GM19324 (cell line): Measurements from ENCODE around the gene SHROOM3.

Experiments used
- ATAC-seq: cut with Tn5 transposase; IDR thresholded peaks from one replicate; pipeline ENCODE4 v1.9.1; 2021; ENCODE audit warnings: mild to moderate bottlenecking, moderate library complexity; ENCODE audit not compliant: unreplicated experiment, low FRiP score

Gene SHROOM3

DNA sequence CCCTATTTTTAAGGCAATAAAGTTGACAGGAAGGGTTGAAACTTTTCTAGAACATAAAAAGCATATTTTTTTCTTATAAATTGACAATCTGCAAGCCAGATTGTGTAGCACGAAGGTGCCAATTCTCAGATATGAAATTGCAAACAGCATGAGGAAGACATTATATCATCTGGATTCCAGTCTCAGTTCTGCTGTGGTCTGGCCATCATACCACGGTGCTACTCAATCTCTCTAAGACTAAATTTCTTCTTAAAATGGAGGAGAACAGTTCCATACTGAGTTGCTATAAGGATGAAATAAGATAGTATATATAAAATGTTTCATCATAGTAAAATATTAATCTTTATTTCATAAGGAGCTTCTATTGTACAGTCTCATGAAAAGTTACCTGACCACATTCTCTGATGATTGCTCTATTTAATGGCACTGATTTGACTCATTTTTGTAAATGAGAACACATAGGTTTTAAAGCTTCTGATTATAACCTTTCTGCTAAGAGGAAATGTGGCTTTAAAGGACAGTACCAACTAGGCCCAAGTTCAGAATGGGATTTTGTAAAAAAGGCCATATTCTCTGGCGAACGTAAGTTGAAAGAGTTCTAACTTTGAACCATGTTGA is 127.9 kb downstream of the SHROOM3 start:
- ATAC-seq = no peak

DNA sequence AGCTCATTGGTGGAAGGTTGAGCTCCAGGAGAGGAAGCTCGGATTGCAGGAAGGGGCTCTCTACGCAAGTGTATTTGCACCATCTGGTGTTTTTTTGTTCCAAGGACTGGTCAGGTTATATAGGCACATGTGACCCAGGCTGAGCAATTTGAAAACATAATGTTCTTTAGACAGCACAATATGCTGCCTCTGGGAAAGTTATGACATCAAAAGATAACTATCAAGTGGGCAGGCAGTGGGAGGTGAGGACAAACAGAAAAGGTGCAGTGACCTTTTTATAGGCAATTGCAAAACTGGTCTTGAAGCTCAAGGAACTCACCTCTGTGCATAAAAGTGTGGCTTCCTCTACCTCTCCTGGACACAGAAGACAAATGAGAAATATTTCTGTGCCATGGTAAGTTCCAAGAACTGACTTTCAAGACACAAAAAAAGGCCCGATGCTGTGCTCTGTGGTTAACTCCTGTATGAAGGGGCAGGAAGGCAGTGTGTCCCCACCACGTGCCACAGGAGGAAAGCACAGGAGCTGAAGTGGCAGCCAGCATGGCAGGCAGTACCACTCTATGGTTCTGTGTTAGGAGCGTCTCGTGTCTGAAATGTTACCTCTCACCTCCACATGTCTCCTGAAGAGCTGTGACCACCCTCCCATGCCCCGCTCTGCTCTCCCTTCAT is 128.6 kb downstream of the SHROOM3 start:
- no peak for ATAC-seq

- ATAC-seq = no peak
Observed at GRCh38 chr4:76564123-76564915, 129.3 kb downstream of the SHROOM3 start.

- ATAC-seq = no peak
Observed at GRCh38 chr4:76568262-76568661, 133.2 kb downstream of the SHROOM3 start.

GRCh38 chr4:76569225-76569624 is 134.2 kb downstream of the SHROOM3 start:
- no peak for ATAC-seq

- ATAC-seq = no peak
Observed at GRCh38 chr4:76569706-76570105, 134.7 kb downstream of the SHROOM3 start.

GRCh38 chr4:76570141-76570973 is 135.3 kb downstream of the SHROOM3 start:
- no peak for ATAC-seq

GRCh38 chr4:76571274-76571673 is 136.2 kb downstream of the SHROOM3 start:
- no peak for ATAC-seq

GRCh38 chr4:76572224-76572623 is 137.2 kb downstream of the SHROOM3 start:
- ATAC-seq = no peak

- ATAC-seq = no peak
Observed at GRCh38 chr4:76576824-76577223, 141.8 kb downstream of the SHROOM3 start.

DNA sequence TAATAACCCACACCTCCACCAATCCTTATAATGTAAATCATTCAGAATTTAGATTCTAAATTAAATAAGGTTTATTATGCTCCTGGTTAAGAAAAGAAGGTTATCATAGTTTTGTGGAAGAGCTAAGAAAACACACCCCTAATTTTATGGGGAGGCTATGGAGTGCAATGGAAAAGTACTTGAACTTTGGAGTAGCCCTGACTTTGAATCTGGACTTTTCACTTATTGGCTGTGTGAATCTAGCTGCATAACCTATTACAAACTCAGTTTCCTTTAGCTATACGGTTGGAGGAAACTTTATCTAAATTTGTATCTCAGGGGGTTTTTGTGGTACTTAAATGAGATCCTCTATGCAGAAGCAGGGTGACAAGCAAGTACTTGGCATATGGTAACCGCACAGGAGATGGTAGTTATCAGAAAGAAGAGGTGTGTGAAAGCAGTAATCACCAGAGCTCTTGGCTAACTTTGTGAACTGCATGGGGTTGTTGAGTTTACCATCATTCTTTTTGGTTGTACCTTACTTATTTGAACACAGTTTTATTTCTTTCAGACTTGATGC is 143.1 kb downstream of the SHROOM3 start:
- no peak for ATAC-seq

DNA sequence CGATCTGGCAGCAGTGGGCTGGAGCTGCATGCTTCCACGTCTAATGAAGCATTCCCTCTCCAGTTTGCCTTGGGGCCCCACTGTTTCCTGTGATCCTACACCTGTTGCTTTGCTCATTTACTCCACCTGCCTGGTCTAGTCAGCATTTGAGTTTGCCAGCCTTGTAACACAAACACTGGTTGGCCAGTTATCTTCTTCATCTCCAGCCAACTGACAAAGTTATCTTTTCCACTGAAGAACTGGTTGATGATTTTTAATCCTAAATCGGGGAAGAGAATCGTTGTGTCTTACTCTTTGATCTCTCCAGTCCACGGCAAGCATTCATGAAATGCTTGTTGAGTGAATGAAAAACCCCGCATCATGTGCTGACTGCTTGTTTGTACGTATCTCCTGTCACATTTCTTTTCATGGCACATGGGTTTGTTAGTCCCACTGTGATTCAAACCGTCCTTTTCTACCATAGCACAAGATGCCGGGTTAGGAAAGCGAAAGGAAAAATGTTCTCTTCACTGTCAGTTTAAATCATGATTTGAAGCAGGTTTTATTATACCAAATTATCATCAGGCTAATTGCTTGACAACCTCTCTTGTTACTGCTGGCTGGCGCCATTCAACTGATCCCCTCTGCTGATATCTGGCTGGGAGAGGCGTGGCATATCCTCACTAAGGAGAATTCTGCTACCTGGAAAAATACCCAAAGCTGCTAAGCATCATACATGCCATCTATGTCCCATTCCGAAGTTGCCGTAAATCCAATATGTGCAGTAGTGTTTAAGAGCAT is 144.8 kb downstream of the SHROOM3 start:
- ATAC-seq = no peak

DNA sequence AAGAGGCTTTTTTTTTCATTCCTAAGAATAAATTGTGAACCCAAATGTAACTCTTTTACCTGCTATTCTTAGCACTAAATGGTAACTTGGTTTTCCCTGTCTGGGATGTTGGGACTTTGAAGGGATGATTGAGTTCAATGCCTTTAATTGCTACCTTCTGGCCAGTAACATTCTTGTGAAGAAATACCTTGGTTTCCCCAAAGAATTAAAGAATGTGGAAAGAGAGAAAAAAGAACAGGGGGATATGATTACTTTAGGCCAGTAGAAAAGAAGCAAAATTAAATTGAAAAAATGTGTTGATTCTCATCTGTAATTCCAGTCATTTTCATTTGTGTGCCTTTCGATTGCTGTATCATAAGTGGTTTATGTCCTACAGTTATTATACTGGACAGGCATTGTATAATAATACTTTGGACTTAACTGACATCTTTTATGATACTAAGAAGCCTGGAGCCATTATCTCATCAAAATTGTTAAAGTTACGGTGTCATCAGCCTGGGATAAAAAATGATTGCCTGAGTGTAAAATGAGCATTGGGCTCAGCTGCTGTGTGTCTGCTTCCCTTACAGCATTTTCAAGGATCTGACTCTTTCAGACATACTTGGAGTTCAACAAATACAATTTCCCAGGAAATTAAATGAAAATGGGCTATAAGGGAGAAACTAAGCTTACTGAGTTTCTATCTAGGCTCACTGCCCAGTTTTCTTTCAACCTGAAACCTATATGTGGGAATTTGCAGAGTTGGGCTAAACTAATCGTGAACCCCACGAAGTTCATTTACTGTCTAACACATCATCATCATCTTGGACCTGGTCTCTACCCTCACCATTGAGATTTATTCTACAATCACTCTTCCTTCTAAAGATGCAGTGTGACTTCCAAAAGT is 146.3 kb downstream of the SHROOM3 start:
- ATAC-seq = no peak

DNA sequence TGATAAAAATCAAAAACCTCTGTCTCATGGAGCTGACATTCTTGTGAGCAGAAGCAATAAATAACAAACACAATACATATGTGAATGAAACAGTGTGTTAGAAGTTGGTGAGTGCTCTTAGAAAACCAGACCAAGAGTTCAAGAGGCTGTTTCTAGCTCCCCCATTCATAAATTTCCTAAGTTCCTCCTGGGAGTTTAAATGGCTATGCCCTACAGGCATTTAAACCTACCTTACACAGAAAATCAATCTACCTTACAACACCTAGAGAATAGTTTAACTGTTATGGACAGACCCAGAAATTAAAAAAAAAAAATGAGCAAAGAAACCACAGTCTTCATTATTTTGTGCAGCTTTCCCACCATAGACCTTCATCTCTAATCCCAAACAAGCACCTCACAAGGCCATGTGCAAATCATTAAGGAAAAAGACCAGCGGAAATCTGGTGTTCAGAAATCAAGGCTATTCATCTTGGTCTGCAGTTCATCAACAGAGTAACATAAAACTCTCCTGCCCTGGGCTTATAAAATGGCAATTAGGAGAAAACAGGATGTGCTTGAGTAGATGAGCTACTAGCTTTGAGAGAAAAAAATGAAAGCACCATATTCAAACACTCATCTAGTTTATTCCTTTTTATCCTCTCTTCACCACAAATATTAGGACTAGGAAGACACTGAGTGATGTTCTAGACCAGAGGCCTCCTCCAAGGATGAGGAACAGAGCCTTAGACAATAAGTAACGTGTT is 147.2 kb downstream of the SHROOM3 start:
- ATAC-seq = no peak

DNA sequence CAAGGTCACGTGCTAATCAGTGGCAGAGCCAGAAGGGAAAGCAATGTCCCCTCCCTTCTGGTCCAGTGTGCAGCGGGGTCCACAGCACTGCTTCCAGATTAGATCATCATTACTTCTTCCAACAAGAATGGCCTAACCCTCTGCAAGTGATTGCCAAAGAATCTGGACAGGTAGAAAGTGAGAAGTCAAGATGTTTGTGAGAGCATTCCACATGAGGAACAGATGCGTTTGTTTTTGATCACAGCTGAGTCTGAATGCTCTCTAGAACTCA is 147.7 kb downstream of the SHROOM3 start:
- ATAC-seq = no peak

DNA sequence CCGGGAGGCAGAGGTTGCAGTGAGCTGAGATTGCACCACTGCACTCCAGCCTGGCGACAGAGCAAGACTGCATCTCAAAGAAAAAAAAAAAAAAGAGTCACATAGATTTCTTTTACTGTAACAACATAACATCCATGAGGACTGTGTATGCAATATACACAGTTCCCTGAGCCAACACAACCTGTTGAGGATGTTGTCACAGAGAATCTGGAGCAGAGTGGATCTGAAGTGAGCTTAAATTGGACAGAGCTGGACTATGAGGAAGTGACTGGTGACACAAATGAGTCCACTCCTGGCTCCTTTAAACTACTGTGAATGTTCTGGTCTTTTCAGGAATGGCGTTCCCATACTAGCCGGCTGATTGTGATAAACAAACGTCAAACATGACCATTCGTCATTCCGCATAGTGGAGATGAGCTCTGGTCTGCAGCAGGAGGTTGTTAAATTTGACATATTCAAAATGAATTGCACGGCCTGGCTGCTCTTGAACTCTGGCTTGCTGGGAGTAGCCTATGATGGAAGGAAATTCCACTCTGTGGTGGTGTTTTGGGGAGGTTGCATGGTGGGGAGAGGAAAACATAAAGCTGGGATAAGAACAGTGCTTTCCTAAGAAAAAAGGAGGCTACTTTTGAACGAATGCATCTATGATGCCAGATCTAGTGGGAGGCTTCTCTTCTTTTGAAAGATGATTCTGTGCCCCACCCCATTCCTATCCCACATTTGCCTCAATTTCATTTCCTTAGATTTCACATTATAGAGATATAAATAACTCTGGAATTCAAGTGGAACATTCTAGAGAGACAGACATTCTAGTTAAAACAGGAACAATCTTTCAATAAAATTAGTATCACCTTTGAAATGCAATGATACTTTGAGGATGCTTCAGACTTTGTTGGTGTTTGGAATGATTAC is 149.5 kb downstream of the SHROOM3 start:
- ATAC-seq = no peak

GRCh38 chr4:76585272-76585671 is 150.2 kb downstream of the SHROOM3 start:
- ATAC-seq = no peak
